ENCODE data around the gene TAS2R41.

Gene TAS2R41

GRCh38 chr7:143504937-143505297 is 27.2 kb downstream of the TAS2R41 start:
- H3K4me1 ChIP-seq (ENCODE audit: control insufficient read depth, insufficient read depth, low read length, unreplicated experiment) = no peaks in the 10 kb centered on the region
- H3K79me2 ChIP-seq (ENCODE audit: control insufficient read depth, insufficient read depth, low read length, unreplicated experiment) = no peaks in the 10 kb centered on the region
- no peak overlapping the region for H3K4me3 ChIP-seq (ENCODE audit: low read depth, low read length)
- H3K27me3 ChIP-seq (ENCODE audit: insufficient read depth, low read length) = no peaks in the 10 kb centered on the region
- H3K27ac ChIP-seq (ENCODE audit: low read depth, low read length) = no peak overlapping the region
- H2AFZ ChIP-seq (ENCODE audit: low read length, unreplicated experiment) = no peak overlapping the region
- no peaks in the 10 kb centered on the region for H3K36me3 ChIP-seq (ENCODE audit: insufficient read depth, low read length)

GRCh38 chr7:143505838-143506237 is 28.2 kb downstream of the TAS2R41 start:
- Histone ChIP-seq H2AFZ (ENCODE audit: low read length, unreplicated experiment) (no peak overlapping the region), H3K27ac (ENCODE audit: low read depth, low read length) (no peak overlapping the region), H3K4me1 (ENCODE audit: control insufficient read depth, insufficient read depth, low read length, unreplicated experiment) (no peaks in the 10 kb centered on the region), H3K4me3 (ENCODE audit: low read depth, low read length) (no peak overlapping the region), H3K79me2 (ENCODE audit: control insufficient read depth, insufficient read depth, low read length, unreplicated experiment) (no peaks in the 10 kb centered on the region), H3K27me3 (ENCODE audit: insufficient read depth, low read length) (no peaks in the 10 kb centered on the region), H3K36me3 (ENCODE audit: insufficient read depth, low read length) (no peaks in the 10 kb centered on the region)

- Histone ChIP-seq H3K79me2 (ENCODE audit: control insufficient read depth, insufficient read depth, low read length, unreplicated experiment) (no peaks in the 10 kb centered on the region), H3K4me3 (ENCODE audit: low read depth, low read length) (no peak overlapping the region), H3K27ac (ENCODE audit: low read depth, low read length) (no peak overlapping the region; the same call in 1 of the 2 replicates), H2AFZ (ENCODE audit: low read length, unreplicated experiment) (no peak overlapping the region), H3K4me1 (ENCODE audit: control insufficient read depth, insufficient read depth, low read length, unreplicated experiment) (no peaks in the 10 kb centered on the region), H3K36me3 (ENCODE audit: insufficient read depth, low read length) (no peaks in the 10 kb centered on the region), H3K27me3 (ENCODE audit: insufficient read depth, low read length) (no peaks in the 10 kb centered on the region)
Observed at GRCh38 chr7:143507094-143507518, 29.4 kb downstream of the TAS2R41 start.

- no peaks in the 10 kb centered on the region for H3K79me2 ChIP-seq (ENCODE audit: control insufficient read depth, insufficient read depth, low read length, unreplicated experiment)
- H3K4me3 ChIP-seq (ENCODE audit: low read depth, low read length) = no peak overlapping the region
- no peaks in the 10 kb centered on the region for H3K36me3 ChIP-seq (ENCODE audit: insufficient read depth, low read length)
- no peak overlapping the region for H2AFZ ChIP-seq (ENCODE audit: low read length, unreplicated experiment)
- no peaks in the 10 kb centered on the region for H3K27me3 ChIP-seq (ENCODE audit: insufficient read depth, low read length)
- no peaks in the 10 kb centered on the region for H3K4me1 ChIP-seq (ENCODE audit: control insufficient read depth, insufficient read depth, low read length, unreplicated experiment)
- no peak overlapping the region; the same call in 1 of the 2 replicates for H3K27ac ChIP-seq (ENCODE audit: low read depth, low read length)
Observed at GRCh38 chr7:143507534-143508055, 29.9 kb downstream of the TAS2R41 start.

GRCh38 chr7:143510854-143511592 is 33.4 kb downstream of the TAS2R41 start:
- H3K4me1 ChIP-seq (ENCODE audit: control insufficient read depth, insufficient read depth, low read length, unreplicated experiment) = no peaks in the 10 kb centered on the region
- no peak overlapping the region for H3K4me3 ChIP-seq (ENCODE audit: low read depth, low read length)
- H3K27me3 ChIP-seq (ENCODE audit: insufficient read depth, low read length) = no peaks in the 10 kb centered on the region
- no peak overlapping the region for H2AFZ ChIP-seq (ENCODE audit: low read length, unreplicated experiment)
- no peak overlapping the region for H3K27ac ChIP-seq (ENCODE audit: low read depth, low read length)
- no peaks in the 10 kb centered on the region for H3K79me2 ChIP-seq (ENCODE audit: control insufficient read depth, insufficient read depth, low read length, unreplicated experiment)
- no peaks in the 10 kb centered on the region for H3K36me3 ChIP-seq (ENCODE audit: insufficient read depth, low read length)

- H3K27ac ChIP-seq (ENCODE audit: low read depth, low read length) = no peak overlapping the region
- H3K36me3 ChIP-seq (ENCODE audit: insufficient read depth, low read length) = no peaks in the 10 kb centered on the region
- H2AFZ ChIP-seq (ENCODE audit: low read length, unreplicated experiment) = no peak overlapping the region
- H3K4me1 ChIP-seq (ENCODE audit: control insufficient read depth, insufficient read depth, low read length, unreplicated experiment) = no peaks in the 10 kb centered on the region
- H3K27me3 ChIP-seq (ENCODE audit: insufficient read depth, low read length) = no peaks in the 10 kb centered on the region
- no peak overlapping the region for H3K4me3 ChIP-seq (ENCODE audit: low read depth, low read length)
- no peaks in the 10 kb centered on the region for H3K79me2 ChIP-seq (ENCODE audit: control insufficient read depth, insufficient read depth, low read length, unreplicated experiment)
Observed at GRCh38 chr7:143511593-143512047, 33.9 kb downstream of the TAS2R41 start.

GRCh38 chr7:143512488-143513340 is 35.0 kb downstream of the TAS2R41 start:
- no peaks in the 10 kb centered on the region for H3K4me1 ChIP-seq (ENCODE audit: control insufficient read depth, insufficient read depth, low read length, unreplicated experiment)
- no peak overlapping the region for H3K4me3 ChIP-seq (ENCODE audit: low read depth, low read length)
- H3K36me3 ChIP-seq (ENCODE audit: insufficient read depth, low read length) = no peaks in the 10 kb centered on the region
- H3K27me3 ChIP-seq (ENCODE audit: insufficient read depth, low read length) = no peaks in the 10 kb centered on the region
- H2AFZ ChIP-seq (ENCODE audit: low read length, unreplicated experiment) = no peak overlapping the region
- no peak overlapping the region for H3K27ac ChIP-seq (ENCODE audit: low read depth, low read length)
- H3K79me2 ChIP-seq (ENCODE audit: control insufficient read depth, insufficient read depth, low read length, unreplicated experiment) = no peaks in the 10 kb centered on the region

- Histone ChIP-seq H3K4me3 (ENCODE audit: low read depth, low read length) (no peak overlapping the region), H3K4me1 (ENCODE audit: control insufficient read depth, insufficient read depth, low read length, unreplicated experiment) (peaks cover 6% of the 10 kb centered on the region), H3K27ac (ENCODE audit: low read depth, low read length) (no peak overlapping the region), H3K36me3 (ENCODE audit: insufficient read depth, low read length) (no peaks in the 10 kb centered on the region), H3K79me2 (ENCODE audit: control insufficient read depth, insufficient read depth, low read length, unreplicated experiment) (no peaks in the 10 kb centered on the region), H2AFZ (ENCODE audit: low read length, unreplicated experiment) (no peak overlapping the region), H3K27me3 (ENCODE audit: insufficient read depth, low read length) (no peaks in the 10 kb centered on the region)
Observed at GRCh38 chr7:143514487-143514886, 36.8 kb downstream of the TAS2R41 start.

- Histone ChIP-seq H3K36me3 (ENCODE audit: insufficient read depth, low read length) (no peaks in the 10 kb centered on the region), H2AFZ (ENCODE audit: low read length, unreplicated experiment) (no peak overlapping the region), H3K27ac (ENCODE audit: low read depth, low read length) (no peak overlapping the region), H3K4me3 (ENCODE audit: low read depth, low read length) (no peak overlapping the region), H3K4me1 (ENCODE audit: control insufficient read depth, insufficient read depth, low read length, unreplicated experiment) (peaks cover 12% of the 10 kb centered on the region), H3K79me2 (ENCODE audit: control insufficient read depth, insufficient read depth, low read length, unreplicated experiment) (no peaks in the 10 kb centered on the region), H3K27me3 (ENCODE audit: insufficient read depth, low read length) (no peaks in the 10 kb centered on the region)
Observed at GRCh38 chr7:143514995-143515735, 37.5 kb downstream of the TAS2R41 start.

- H3K79me2 ChIP-seq (ENCODE audit: control insufficient read depth, insufficient read depth, low read length, unreplicated experiment) = no peaks in the 10 kb centered on the region
- no peaks in the 10 kb centered on the region for H3K36me3 ChIP-seq (ENCODE audit: insufficient read depth, low read length)
- no peak overlapping the region for H3K4me3 ChIP-seq (ENCODE audit: low read depth, low read length)
- H3K4me1 ChIP-seq (ENCODE audit: control insufficient read depth, insufficient read depth, low read length, unreplicated experiment) = peaks cover 12% of the 10 kb centered on the region
- no peaks in the 10 kb centered on the region for H3K27me3 ChIP-seq (ENCODE audit: insufficient read depth, low read length)
- no peak overlapping the region for H2AFZ ChIP-seq (ENCODE audit: low read length, unreplicated experiment)
- no peak overlapping the region for H3K27ac ChIP-seq (ENCODE audit: low read depth, low read length)
Observed at GRCh38 chr7:143516981-143517380, 39.3 kb downstream of the TAS2R41 start.
